HEK293 (cell line): ENCODE measurements around the gene POLD2.

Experiments
- HOXD13 ChIP-seq: sonication (generic); formaldehyde crosslinking; IDR thresholded peaks from 2 replicates; pipeline ENCODE4 v1.8.0; 2022; ENCODE audit warnings: missing genetic modification reagents, borderline replicate concordance
- KLF1 ChIP-seq: fragments of 450-650 bp; formaldehyde crosslinking; IDR thresholded peaks from 2 replicates; pipeline ENCODE4 v1.5.1; 2016; ENCODE audit warnings: missing biosample characterization, missing genetic modification characterization
- KLF9 ChIP-seq: fragments of 450-650 bp; formaldehyde crosslinking; IDR thresholded peaks from 2 replicates; pipeline ENCODE4 v1.5.1; 2016; ENCODE audit warnings: missing biosample characterization, missing genetic modification characterization, low read depth
- SETDB1 ChIP-seq: IDR thresholded peaks from one replicate; pipeline ENCODE4 v1.6.1; 2017; ENCODE audit warnings: mild to moderate bottlenecking, low read length, moderate library complexity, mixed read lengths; ENCODE audit not compliant: insufficient read length
- YY1 ChIP-seq: fragments of 450-650 bp; formaldehyde crosslinking; IDR thresholded peaks from 2 replicates; pipeline ENCODE4 v1.5.1; 2018; ENCODE audit warnings: missing biosample characterization, missing genetic modification characterization
- ZBTB7A ChIP-seq: fragments of 450-650 bp; formaldehyde crosslinking; IDR thresholded peaks from 2 replicates; pipeline ENCODE4 v1.5.1; 2016; ENCODE audit warnings: low read depth, missing biosample characterization, missing genetic modification characterization
- ZNF169 ChIP-seq: fragments of 450-650 bp; formaldehyde crosslinking; IDR thresholded peaks from 2 replicates; pipeline ENCODE4 v1.5.1; 2016; ENCODE audit warnings: missing biosample characterization, missing genetic modification characterization
- ZNF501 ChIP-seq: fragments of 450-650 bp; formaldehyde crosslinking; IDR thresholded peaks from 2 replicates; pipeline ENCODE4 v1.5.1; 2016; ENCODE audit warnings: missing biosample characterization, missing genetic modification characterization
- ZNF785 ChIP-seq: fragments of 450-650 bp; formaldehyde crosslinking; IDR thresholded peaks from 2 replicates; pipeline ENCODE4 v1.5.1; 2016; ENCODE audit warnings: missing biosample characterization, missing genetic modification characterization
- TF ChIP-seq, protein P1 (sequence below): sonication (generic); formaldehyde crosslinking; IDR thresholded peaks from 2 replicates; pipeline ENCODE4 v1.8.1; 2022; ENCODE audit warnings: mild to moderate bottlenecking, moderate library complexity, missing genetic modification reagents
- TF ChIP-seq, protein P2 (sequence below): fragments of 450-650 bp; formaldehyde crosslinking; IDR thresholded peaks from 2 replicates; pipeline ENCODE4 v1.5.1; 2016; ENCODE audit warnings: missing biosample characterization, missing genetic modification characterization, low read depth
- TF ChIP-seq, protein P3 (sequence below): fragments of 450-650 bp; formaldehyde crosslinking; IDR thresholded peaks from 2 replicates; pipeline ENCODE4 v1.5.1; 2016; ENCODE audit warnings: missing biosample characterization, missing genetic modification characterization
- TF ChIP-seq, protein P4 (sequence below): fragments of 450-650 bp; formaldehyde crosslinking; IDR thresholded peaks from 2 replicates; pipeline ENCODE4; 2016; ENCODE audit warnings: missing biosample characterization, missing genetic modification characterization

DNA sequence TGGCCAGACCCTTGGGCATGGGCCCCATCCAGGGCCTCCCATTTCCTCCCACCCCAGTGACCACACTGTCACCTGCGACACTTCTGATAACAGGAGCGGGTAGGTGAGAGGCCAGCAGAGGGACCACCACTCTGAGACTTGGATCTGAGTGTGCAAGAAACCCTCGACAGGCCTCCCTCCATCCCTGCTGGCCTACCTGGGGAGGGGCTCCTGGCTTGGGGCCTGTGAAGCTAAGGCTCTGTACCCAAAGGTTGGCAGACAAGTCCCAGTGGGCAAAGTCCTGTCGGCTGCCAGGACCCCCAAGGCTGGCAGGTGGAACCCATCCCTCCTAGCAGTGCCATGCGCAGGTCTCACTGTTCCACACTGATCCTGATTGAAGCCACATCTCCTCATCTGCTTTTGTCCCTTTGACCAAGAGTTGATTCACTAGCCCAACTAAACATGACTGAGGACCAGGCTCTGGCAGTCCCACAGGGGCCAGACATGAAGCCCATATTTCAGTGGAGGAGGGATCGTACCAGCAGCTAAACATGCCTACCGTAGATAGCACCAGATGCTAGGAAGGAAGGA, 56.8 kb downstream of the POLD2 start:
- TF ChIP-seq ZNF785 (tag by site-specific recombination) (no peak), ZNF169 (tag by site-specific recombination) (no peak), SETDB1 (no peak), ZBTB7A (tag by site-specific recombination) (no peak), ZNF501 (tag by site-specific recombination) (no peak), KLF9 (no peak), HOXD13 (CRISPR knock-in tag) (no peak), KLF1 (tag by site-specific recombination) (no peak), YY1 (tag by site-specific recombination) (no peak)
- TF ChIP-seq, protein P1, sequence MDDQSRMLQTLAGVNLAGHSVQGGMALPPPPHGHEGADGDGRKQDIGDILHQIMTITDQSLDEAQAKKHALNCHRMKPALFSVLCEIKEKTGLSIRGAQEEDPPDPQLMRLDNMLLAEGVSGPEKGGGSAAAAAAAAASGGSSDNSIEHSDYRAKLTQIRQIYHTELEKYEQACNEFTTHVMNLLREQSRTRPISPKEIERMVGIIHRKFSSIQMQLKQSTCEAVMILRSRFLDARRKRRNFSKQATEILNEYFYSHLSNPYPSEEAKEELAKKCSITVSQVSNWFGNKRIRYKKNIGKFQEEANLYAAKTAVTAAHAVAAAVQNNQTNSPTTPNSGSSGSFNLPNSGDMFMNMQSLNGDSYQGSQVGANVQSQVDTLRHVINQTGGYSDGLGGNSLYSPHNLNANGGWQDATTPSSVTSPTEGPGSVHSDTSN (CRISPR knock-in tag), result no peak
- TF ChIP-seq, protein P2, sequence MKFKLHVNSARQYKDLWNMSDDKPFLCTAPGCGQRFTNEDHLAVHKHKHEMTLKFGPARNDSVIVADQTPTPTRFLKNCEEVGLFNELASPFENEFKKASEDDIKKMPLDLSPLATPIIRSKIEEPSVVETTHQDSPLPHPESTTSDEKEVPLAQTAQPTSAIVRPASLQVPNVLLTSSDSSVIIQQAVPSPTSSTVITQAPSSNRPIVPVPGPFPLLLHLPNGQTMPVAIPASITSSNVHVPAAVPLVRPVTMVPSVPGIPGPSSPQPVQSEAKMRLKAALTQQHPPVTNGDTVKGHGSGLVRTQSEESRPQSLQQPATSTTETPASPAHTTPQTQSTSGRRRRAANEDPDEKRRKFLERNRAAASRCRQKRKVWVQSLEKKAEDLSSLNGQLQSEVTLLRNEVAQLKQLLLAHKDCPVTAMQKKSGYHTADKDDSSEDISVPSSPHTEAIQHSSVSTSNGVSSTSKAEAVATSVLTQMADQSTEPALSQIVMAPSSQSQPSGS (tag by site-specific recombination), result no peak
- TF ChIP-seq, protein P3, sequence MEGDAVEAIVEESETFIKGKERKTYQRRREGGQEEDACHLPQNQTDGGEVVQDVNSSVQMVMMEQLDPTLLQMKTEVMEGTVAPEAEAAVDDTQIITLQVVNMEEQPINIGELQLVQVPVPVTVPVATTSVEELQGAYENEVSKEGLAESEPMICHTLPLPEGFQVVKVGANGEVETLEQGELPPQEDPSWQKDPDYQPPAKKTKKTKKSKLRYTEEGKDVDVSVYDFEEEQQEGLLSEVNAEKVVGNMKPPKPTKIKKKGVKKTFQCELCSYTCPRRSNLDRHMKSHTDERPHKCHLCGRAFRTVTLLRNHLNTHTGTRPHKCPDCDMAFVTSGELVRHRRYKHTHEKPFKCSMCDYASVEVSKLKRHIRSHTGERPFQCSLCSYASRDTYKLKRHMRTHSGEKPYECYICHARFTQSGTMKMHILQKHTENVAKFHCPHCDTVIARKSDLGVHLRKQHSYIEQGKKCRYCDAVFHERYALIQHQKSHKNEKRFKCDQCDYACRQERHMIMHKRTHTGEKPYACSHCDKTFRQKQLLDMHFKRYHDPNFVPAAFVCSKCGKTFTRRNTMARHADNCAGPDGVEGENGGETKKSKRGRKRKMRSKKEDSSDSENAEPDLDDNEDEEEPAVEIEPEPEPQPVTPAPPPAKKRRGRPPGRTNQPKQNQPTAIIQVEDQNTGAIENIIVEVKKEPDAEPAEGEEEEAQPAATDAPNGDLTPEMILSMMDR (tag by site-specific recombination), result no peak
- TF ChIP-seq, protein P4, sequence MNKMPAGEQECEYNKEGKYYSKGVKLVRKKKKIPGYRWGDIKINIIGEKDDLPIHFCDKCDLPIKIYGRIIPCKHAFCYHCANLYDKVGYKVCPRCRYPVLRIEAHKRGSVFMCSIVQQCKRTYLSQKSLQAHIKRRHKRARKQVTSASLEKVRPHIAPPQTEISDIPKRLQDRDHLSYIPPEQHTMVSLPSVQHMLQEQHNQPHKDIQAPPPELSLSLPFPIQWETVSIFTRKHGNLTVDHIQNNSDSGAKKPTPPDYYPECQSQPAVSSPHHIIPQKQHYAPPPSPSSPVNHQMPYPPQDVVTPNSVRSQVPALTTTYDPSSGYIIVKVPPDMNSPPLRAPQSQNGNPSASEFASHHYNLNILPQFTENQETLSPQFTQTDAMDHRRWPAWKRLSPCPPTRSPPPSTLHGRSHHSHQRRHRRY, result no peak
